Astrocyte (in vitro differentiated cells and primary cell): Measurements from ENCODE around the gene ALG6. TPM values are rescaled to one million over a fixed set of nuclear protein-coding genes. Genes with fewer than 3 reads are reported as not detected.

ENCODE experiments used
- DNase-seq: peaks from one replicate; pipeline ENCODE4 v3.0.0-alpha.2; 2010; ENCODE audit warnings: low read depth
- FAIRE-seq: peaks from 2 replicates; lab custom pipeline; 2011; peaks lifted over from hg19 to GRCh38; lab: Jason Lieb, UNC
- H2AFZ ChIP-seq: 2 replicates; pipeline ENCODE4 v1.6.0; 2012; ENCODE audit warnings: low read depth, low read length, inconsistent platforms
- H3K27ac ChIP-seq: 2 replicates; pipeline ENCODE4 v1.5.1; 2011; ENCODE audit warnings: low read depth, low read length, inconsistent platforms
- H3K27me3 ChIP-seq: 2 replicates; pipeline ENCODE4 v1.6.0; 2011; ENCODE audit warnings: low read length, inconsistent platforms; ENCODE audit not compliant: insufficient read depth
- H3K36me3 ChIP-seq: 2 replicates; pipeline ENCODE4 v1.5.1; 2011; ENCODE audit warnings: low read length, inconsistent platforms; ENCODE audit not compliant: insufficient read depth
- H3K4me1 ChIP-seq: 2 replicates; pipeline ENCODE4 v1.5.1; 2011; ENCODE audit warnings: low read length, inconsistent platforms; ENCODE audit not compliant: insufficient read depth
- H3K4me2 ChIP-seq: 2 replicates; pipeline ENCODE4 v1.6.0; 2012; ENCODE audit warnings: low read length, inconsistent platforms
- H3K4me3 ChIP-seq: 2 replicates; pipeline ENCODE4 v1.5.1; 2011; ENCODE audit warnings: low read depth, mild to moderate bottlenecking, low read length, inconsistent platforms; ENCODE audit not compliant: insufficient read depth
- H3K79me2 ChIP-seq: 2 replicates; pipeline ENCODE4 v1.6.0; 2012; ENCODE audit warnings: mild to moderate bottlenecking, low read length, inconsistent platforms; ENCODE audit not compliant: insufficient read depth
- H3K9ac ChIP-seq: 2 replicates; pipeline ENCODE4 v1.6.0; 2012; ENCODE audit warnings: mild to moderate bottlenecking, low read length, inconsistent platforms
- H3K9me3 ChIP-seq: 2 replicates; pipeline ENCODE4 v1.5.1; 2012; ENCODE audit warnings: low read depth, mild to moderate bottlenecking, low read length, inconsistent platforms; ENCODE audit not compliant: insufficient read depth
- H4K20me1 ChIP-seq: 2 replicates; pipeline ENCODE4 v1.6.0; 2012; ENCODE audit warnings: low read length, inconsistent platforms; ENCODE audit not compliant: insufficient read depth
- H3K27ac Mint-ChIP-seq: one replicate; pipeline ENCODE4 v1.8.0; 2021; ENCODE audit warnings: mild to moderate bottlenecking, mixed read lengths; ENCODE audit not compliant: unreplicated experiment
- H3K27me3 Mint-ChIP-seq: one replicate; pipeline ENCODE4 v1.8.0; 2021; ENCODE audit warnings: low read depth, mixed read lengths; ENCODE audit not compliant: unreplicated experiment
- H3K36me3 Mint-ChIP-seq: one replicate; pipeline ENCODE4 v1.8.0; 2021; ENCODE audit warnings: low read depth, mixed read lengths; ENCODE audit not compliant: unreplicated experiment
- H3K4me1 Mint-ChIP-seq: one replicate; pipeline ENCODE4 v1.8.0; 2021; ENCODE audit warnings: low read depth, mixed read lengths; ENCODE audit not compliant: unreplicated experiment
- H3K4me3 Mint-ChIP-seq: one replicate; pipeline ENCODE4 v1.8.0; 2021; ENCODE audit warnings: mild to moderate bottlenecking, moderate library complexity, mixed read lengths; ENCODE audit not compliant: unreplicated experiment
- H3K9me3 Mint-ChIP-seq: one replicate; pipeline ENCODE4 v1.8.0; 2021; ENCODE audit warnings: mild to moderate bottlenecking, mixed read lengths; ENCODE audit not compliant: unreplicated experiment
- CTCF ChIP-seq: IDR thresholded peaks from 2 replicates; pipeline ENCODE4 v1.5.1; 2011; ENCODE audit warnings: low read depth, mild to moderate bottlenecking, inconsistent platforms, low read length, moderate library complexity; ENCODE audit not compliant: insufficient read depth
- microRNA-seq: library from miRNA; unstranded; fragments of <30 nt; microRNA quantifications from one replicate; pipeline ENCODE4 v1.2.0, GENCODE V29; 2020
- total RNA-seq: library from RNA; stranded (reverse); gene quantifications from 2 replicates; pipeline ENCODE4 v1.2.1, GENCODE V29; 2021

Gene ALG6
- total RNA-seq, 1 donor from 2014 or later: 7.8 TPM

- FAIRE-seq: no peak
- Histone ChIP-seq H4K20me1 (no peaks in the 10 kb centered on the region), H3K4me2 (no peak overlapping the region), H3K4me3 (no peak overlapping the region), H3K9ac (no peak overlapping the region), H3K79me2 (no peaks in the 10 kb centered on the region), H3K4me1 (no peaks in the 10 kb centered on the region), H3K27ac (no peak overlapping the region), H3K27me3 (no peaks in the 10 kb centered on the region), H3K36me3 (no peaks in the 10 kb centered on the region), H2AFZ (no peak overlapping the region), H3K9me3 (no peaks in the 10 kb centered on the region)
- Mint-ChIP-seq H3K36me3 (peaks cover under 1% of the 10 kb centered on the region), H3K27me3 (no peaks in the 10 kb centered on the region), H3K4me3 (no peak overlapping the region), H3K4me1 (no peaks in the 10 kb centered on the region), H3K27ac (no peak overlapping the region), H3K9me3 (no peaks in the 10 kb centered on the region)
- TF ChIP-seq CTCF: no peak
- DNase-seq: peak; percentile 25
These were observed 120.1 kb downstream of the ALG6 start for GRCh38 chr1:63487336-63488065.

Small RNAs within 50 kb of the gene (microRNA-seq; reads per million reads assigned to microRNA genes)
- not detected for gene MIR6068

Other genes with a start within 250 kb of the ALG6 start
- not detected in 2 replicates for gene FOXD3, start 45.1 kb upstream of the ALG6 start, total RNA-seq
- gene ITGB3BP, start 155.6 kb downstream of the ALG6 start, total RNA-seq: 13.6 and 15.6 TPM in 2 replicates
- gene EFCAB7, start 155.9 kb downstream of the ALG6 start, total RNA-seq: 3.7 and 4.0 TPM in 2 replicates
- gene PGM1, start 225.8 kb downstream of the ALG6 start, total RNA-seq: 36.9 and 48.7 TPM in 2 replicates